Panc1 (cell line): Measurements from ENCODE around the gene HELZ. TPM values are rescaled to one million over a fixed set of nuclear protein-coding genes. Genes with fewer than 3 reads are reported as not detected.

Experiments
- ATAC-seq: fragments of 200-7000 bp; cut with Tn5 transposase; 2 replicates; pipeline ENCODE4 v1.9.1; 2020; ENCODE audit warnings: mild to moderate bottlenecking, moderate library complexity
- BruUV-seq: library from RNA; stranded (reverse); fragments of 400-500 nt; replicated peaks from 2 replicates; lab custom pipeline; 2021; lab: Mats Ljungman, UMichigan
- CTCF ChIA-PET: fragments of 300-600 bp; sonication (Branson Sonifier 250); formaldehyde crosslinking; loops from one replicate; lab custom pipeline; 2022; ENCODE audit warnings: antibody characterized with exemption; lab: Charles Lee
- POLR2A ChIA-PET: fragments of 300-600 bp; sonication (Branson Sonifier 250); formaldehyde crosslinking; loops from one replicate; lab custom pipeline; 2022; ENCODE audit warnings: antibody characterized with exemption; lab: Charles Lee
- DNase-seq: peaks from one replicate; pipeline ENCODE4 v3.0.0-alpha.2; 2010; ENCODE audit warnings: low read depth, low spot score
- H3K27ac ChIP-seq: 2 replicates; pipeline ENCODE4 v1.5.1; 2011; ENCODE audit warnings: mild to moderate bottlenecking, low read length, inconsistent platforms
- H3K27me3 ChIP-seq: fragments of 200-500 bp; sonication (Bioruptor generic); 2 replicates; pipeline ENCODE4 v1.6.0; 2014; ENCODE audit warnings: low read length, inconsistent platforms; ENCODE audit not compliant: control insufficient read depth, insufficient read depth
- H3K36me3 ChIP-seq: fragments of 200-500 bp; sonication (Bioruptor generic); 2 replicates; pipeline ENCODE4 v1.5.1; 2014; ENCODE audit warnings: inconsistent platforms, mild to moderate bottlenecking, low read length, moderate library complexity; ENCODE audit not compliant: control insufficient read depth, insufficient read depth
- H3K4me1 ChIP-seq: 2 replicates; pipeline ENCODE4 v1.5.1; 2011; ENCODE audit warnings: inconsistent platforms, mild to moderate bottlenecking, low read length, moderate library complexity; ENCODE audit not compliant: control insufficient read depth, insufficient read depth
- H3K4me3 ChIP-seq, 2 experiments: 2 replicates each; pipeline ENCODE4 v1.5.1; 2011 to 2012; ENCODE audit warnings: low read depth in 2 of 2, low read length in 2 of 2, mild to moderate bottlenecking in 2 of 2, inconsistent platforms in 1 of 2, moderate library complexity in 1 of 2
- H3K9me3 ChIP-seq: fragments of 200-500 bp; sonication (Bioruptor generic); 2 replicates; pipeline ENCODE4 v1.5.1; 2014; ENCODE audit warnings: low read depth, mild to moderate bottlenecking, inconsistent platforms, low read length, moderate library complexity; ENCODE audit not compliant: control insufficient read depth, insufficient read depth
- POLR2AphosphoS5 ChIP-seq: IDR thresholded peaks from 2 replicates; pipeline ENCODE4 v1.6.1; 2012; ENCODE audit warnings: mild to moderate bottlenecking, low read depth, low read length, moderate library complexity
- SIN3A ChIP-seq: IDR thresholded peaks from 2 replicates; pipeline ENCODE4 v1.6.1; 2012; ENCODE audit warnings: low read depth, mild to moderate bottlenecking, low read length, moderate library complexity, borderline replicate concordance; ENCODE audit not compliant: insufficient read depth
- TCF7L2 ChIP-seq: IDR thresholded peaks from 2 replicates; pipeline ENCODE4 v1.6.1; 2011; ENCODE audit warnings: mild to moderate bottlenecking, low read depth, low read length, inconsistent platforms
- in situ Hi-C: cut with HindIII; loops from 2 replicates; pipeline ENCODE4 v1.10.0; 2016; ENCODE audit warnings: low sequenced_read_pairs, low pct_unique_long_range_greater_than_20kb
- intact Hi-C: fragments of 100-400 bp; cut with micrococcal nuclease; formaldehyde crosslinking; loops from one replicate; pipeline ENCODE4 v1.10.0; 2022; ENCODE audit not compliant: unreplicated experiment
- total RNA-seq: library from RNA; stranded (reverse); gene quantifications from one replicate; pipeline ENCODE4 v1.2.1, GENCODE V29; 2021; ENCODE audit not compliant: unreplicated experiment
- TF ChIP-seq, protein P1 (sequence below): fragments of 450-650 bp; IDR thresholded peaks from 2 replicates; pipeline ENCODE4 v1.5.1; 2017; ENCODE audit warnings: mild to moderate bottlenecking
- TF ChIP-seq, protein P2 (sequence below), 2 experiments: IDR thresholded peaks; 2 replicates each; pipeline ENCODE4 v1.6.1; 2011 to 2012; ENCODE audit warnings: low read depth in 2 of 2, control low read depth in 1 of 2, low read length in 1 of 2, mild to moderate bottlenecking in 1 of 2, moderate library complexity in 1 of 2; ENCODE audit not compliant: insufficient read depth in 1 of 2

HELZ gene
- total RNA-seq, 1 experiment from 2014 or later: 15.0 TPM

DNA sequence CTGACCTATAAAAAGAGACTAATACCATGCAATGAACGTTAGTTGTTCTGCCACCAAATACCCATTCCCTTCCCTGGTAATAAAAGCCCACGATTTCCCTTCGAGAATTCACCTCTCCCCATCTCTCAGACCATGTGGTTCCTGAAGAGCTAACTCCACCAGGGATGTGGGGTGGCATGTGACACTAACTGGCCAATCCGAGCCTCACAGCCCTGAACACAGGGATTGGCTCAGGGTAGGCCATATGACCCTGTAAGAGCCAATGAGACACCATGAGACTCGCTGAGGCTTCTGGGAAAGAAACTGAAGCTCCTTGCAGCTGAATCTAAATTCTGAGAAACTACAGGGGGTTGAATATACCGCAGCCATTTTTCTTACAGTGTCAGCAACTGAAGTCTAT is 21.1 kb downstream of the HELZ start:
- DNase-seq (no peak), ATAC-seq (no peak)
- Histone ChIP-seq H3K4me1 (no peaks in the 10 kb centered on the region), H3K4me3 (no peak overlapping the region), H3K27ac (no peak overlapping the region), H3K9me3 (no peaks in the 10 kb centered on the region), H3K36me3 (no peaks in the 10 kb centered on the region; the same call in 1 of the 2 replicates), H3K27me3 (no peaks in the 10 kb centered on the region)
- ChIA-PET CTCF (no interaction called here), POLR2A (interaction anchor here (0.6 kb wide), 1 partner anchor 452 kb away, joined by 3 read pairs; no protein-coding TSS in a partner anchor)
- no TSS peak for BruUV-seq
- no peak for TF ChIP-seq SIN3A
- in situ Hi-C loops (no loop called here), intact Hi-C loops (no loop called here)

DNA sequence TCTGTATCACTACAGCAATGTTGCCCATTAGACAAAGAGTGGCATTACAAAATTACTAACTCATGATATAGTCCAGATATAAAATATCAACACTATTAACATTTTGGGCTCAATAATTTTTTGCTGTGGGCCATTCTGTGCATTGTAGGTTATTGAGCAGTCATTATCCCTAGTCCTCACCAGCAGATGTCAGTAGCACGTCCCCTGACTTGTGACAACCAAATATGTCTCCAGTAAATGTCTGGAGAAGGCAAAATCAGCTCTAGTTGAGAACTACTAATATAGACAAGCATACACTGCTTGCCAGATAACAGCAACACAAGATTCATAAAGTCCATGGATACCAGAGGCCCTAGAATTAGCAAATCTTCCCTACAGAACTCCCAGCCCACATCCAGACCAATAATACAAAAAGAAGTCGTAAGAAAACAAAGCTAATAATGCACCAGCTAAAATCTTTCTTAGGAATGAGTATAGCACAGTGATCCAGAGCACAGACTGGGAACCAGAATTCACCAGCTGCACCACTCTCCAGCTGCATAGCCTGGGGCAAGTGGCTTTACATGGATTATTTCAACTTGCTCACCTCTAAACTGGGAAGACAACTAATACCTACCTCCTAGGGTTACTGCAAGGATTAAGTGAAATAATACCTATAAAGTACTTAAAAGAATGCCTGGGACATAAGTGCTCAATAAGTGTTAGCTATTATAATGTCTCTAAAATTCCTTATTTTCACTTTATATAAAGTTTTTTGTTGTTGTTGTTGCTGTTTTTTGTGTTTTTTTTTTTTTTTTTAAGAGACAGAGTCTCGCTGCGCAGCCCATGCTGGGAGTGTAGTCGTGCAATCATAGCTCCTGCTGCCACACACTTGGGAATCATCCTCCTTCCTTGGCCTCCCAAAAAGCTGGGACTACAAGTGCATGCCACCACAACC is 23.7 kb downstream of the HELZ start:
- ATAC-seq (peak; percentile 84), DNase-seq (no peak)
- TF ChIP-seq, protein P1, sequence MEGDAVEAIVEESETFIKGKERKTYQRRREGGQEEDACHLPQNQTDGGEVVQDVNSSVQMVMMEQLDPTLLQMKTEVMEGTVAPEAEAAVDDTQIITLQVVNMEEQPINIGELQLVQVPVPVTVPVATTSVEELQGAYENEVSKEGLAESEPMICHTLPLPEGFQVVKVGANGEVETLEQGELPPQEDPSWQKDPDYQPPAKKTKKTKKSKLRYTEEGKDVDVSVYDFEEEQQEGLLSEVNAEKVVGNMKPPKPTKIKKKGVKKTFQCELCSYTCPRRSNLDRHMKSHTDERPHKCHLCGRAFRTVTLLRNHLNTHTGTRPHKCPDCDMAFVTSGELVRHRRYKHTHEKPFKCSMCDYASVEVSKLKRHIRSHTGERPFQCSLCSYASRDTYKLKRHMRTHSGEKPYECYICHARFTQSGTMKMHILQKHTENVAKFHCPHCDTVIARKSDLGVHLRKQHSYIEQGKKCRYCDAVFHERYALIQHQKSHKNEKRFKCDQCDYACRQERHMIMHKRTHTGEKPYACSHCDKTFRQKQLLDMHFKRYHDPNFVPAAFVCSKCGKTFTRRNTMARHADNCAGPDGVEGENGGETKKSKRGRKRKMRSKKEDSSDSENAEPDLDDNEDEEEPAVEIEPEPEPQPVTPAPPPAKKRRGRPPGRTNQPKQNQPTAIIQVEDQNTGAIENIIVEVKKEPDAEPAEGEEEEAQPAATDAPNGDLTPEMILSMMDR: peak; percentile 72
- TF ChIP-seq SIN3A: no peak
- H3K9me3 ChIP-seq: no peaks in the 10 kb centered on the region
- intact Hi-C loops (no loop called here), in situ Hi-C loops (no loop called here)
- ChIA-PET CTCF (interaction anchor here (0.6 to 0.8 kb wide), 4 partner anchors 18 to 117 kb away, joined by 3 to 7 read pairs (median 6); no protein-coding TSS in a partner anchor), POLR2A (no interaction called here)
- H3K4me1 ChIP-seq: no peaks in the 10 kb centered on the region
- no peaks in the 10 kb centered on the region for H3K27me3 ChIP-seq
- BruUV-seq: no TSS peak
- no peaks in the 10 kb centered on the region; the same call in 1 of the 2 replicates for H3K36me3 ChIP-seq
- no peak overlapping the region for H3K4me3 ChIP-seq
- H3K27ac ChIP-seq: no peak overlapping the region

DNA sequence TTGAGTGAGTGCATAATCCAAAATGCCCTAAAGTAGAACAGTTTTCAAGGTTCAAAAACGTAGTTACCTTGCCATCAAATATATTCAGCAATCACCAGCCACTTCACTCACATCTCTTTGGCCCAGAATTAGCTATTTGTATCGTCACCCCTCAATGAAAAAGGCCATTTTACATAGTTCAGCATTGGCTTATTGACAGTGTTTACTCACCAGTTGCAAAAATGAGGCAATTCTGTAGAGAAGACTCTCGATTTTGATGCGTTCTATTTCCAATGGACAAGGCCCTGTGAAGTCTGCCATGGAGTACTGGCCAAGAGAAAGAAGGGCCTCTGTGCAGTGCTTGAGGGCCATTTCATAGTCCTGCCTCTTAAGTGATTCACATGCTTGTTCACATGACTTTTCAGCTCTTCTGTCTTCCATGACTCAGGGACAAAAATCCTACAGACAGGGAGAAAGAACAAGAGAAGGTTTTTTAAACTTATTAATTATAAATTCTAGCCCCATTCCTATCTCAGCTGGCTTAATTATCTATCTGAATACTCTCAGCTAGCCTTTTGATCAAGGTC is 26.5 kb downstream of the HELZ start:
- H3K27me3 ChIP-seq: no peaks in the 10 kb centered on the region
- ChIA-PET CTCF (no interaction called here), POLR2A (no interaction called here)
- BruUV-seq: no TSS peak
- TF ChIP-seq POLR2AphosphoS5 (no peak), SIN3A (no peak), TCF7L2 (no peak)
- TF ChIP-seq, protein P1: no peak
- TF ChIP-seq, protein P2, sequence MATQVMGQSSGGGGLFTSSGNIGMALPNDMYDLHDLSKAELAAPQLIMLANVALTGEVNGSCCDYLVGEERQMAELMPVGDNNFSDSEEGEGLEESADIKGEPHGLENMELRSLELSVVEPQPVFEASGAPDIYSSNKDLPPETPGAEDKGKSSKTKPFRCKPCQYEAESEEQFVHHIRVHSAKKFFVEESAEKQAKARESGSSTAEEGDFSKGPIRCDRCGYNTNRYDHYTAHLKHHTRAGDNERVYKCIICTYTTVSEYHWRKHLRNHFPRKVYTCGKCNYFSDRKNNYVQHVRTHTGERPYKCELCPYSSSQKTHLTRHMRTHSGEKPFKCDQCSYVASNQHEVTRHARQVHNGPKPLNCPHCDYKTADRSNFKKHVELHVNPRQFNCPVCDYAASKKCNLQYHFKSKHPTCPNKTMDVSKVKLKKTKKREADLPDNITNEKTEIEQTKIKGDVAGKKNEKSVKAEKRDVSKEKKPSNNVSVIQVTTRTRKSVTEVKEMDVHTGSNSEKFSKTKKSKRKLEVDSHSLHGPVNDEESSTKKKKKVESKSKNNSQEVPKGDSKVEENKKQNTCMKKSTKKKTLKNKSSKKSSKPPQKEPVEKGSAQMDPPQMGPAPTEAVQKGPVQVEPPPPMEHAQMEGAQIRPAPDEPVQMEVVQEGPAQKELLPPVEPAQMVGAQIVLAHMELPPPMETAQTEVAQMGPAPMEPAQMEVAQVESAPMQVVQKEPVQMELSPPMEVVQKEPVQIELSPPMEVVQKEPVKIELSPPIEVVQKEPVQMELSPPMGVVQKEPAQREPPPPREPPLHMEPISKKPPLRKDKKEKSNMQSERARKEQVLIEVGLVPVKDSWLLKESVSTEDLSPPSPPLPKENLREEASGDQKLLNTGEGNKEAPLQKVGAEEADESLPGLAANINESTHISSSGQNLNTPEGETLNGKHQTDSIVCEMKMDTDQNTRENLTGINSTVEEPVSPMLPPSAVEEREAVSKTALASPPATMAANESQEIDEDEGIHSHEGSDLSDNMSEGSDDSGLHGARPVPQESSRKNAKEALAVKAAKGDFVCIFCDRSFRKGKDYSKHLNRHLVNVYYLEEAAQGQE (IDR thresholded peaks at IDR 0.05; ENCODE audit: insufficient read depth in 1 of 2, low read depth in 2 of 2, low read length in 1 of 2): no peak
- DNase-seq: no peak
- H3K4me3 ChIP-seq: no peak overlapping the region
- no peak overlapping the region for H3K27ac ChIP-seq
- in situ Hi-C loops (no loop called here), intact Hi-C loops (no loop called here)
- no peaks in the 10 kb centered on the region for H3K4me1 ChIP-seq
- ATAC-seq: no peak
- no peaks in the 10 kb centered on the region; the same call in 1 of the 2 replicates for H3K36me3 ChIP-seq
- no peaks in the 10 kb centered on the region for H3K9me3 ChIP-seq
